Keratinocyte (primary cell): Measurements from ENCODE around the gene CTNND2.

Experiments used
- CTCF ChIP-seq, 3 experiments: IDR thresholded peaks in 1 of 3; conservative IDR thresholded peaks in 1 of 3; optimal IDR thresholded peaks in 1 of 3; 2 replicates in 2 of 3; 3 replicates in 1 of 3; pipeline versions ENCODE3 to v1.5.1; 2011; ENCODE audit warnings: low read length in 3 of 3, mild to moderate bottlenecking in 3 of 3, moderate library complexity in 2 of 3, control low read depth in 1 of 3, inconsistent platforms in 1 of 3; ENCODE audit not compliant: insufficient read depth in 2 of 3; ENCODE audit errors: extremely low read depth in 1 of 3
- EZH2 ChIP-seq: IDR thresholded peaks from one replicate; pipeline ENCODE4 v1.6.1; 2012; ENCODE audit warnings: inconsistent platforms, mild to moderate bottlenecking, low read length, moderate library complexity

DNA sequence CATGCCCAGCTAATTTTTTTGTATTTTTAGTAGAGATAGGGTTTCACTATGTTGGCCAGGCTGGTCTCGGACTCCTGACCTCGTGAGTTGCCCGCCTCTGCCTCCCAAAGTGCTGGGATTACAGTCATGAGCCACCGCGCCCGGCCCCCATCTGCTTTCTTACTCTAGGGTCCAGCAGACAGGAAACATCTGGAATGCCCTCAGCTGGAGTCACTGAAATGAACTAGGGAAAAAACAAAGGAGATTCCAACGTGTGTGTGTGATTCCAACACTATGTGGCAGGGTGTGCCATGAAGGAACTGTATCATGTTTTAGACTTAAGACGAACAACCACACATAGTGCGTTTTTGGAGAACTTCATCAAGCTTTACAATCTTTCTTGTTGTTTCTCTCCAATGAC lies 603.1 kb downstream of the CTNND2 start:
- TF ChIP-seq CTCF (optimal IDR thresholded peaks at IDR 0.05 in 1 of 3, IDR thresholded peaks at IDR 0.05 in 1 of 3, conservative IDR thresholded peaks at IDR 0.05 in 1 of 3; ENCODE audit: extremely low read depth in 1 of 3, insufficient read depth in 2 of 3, low read length in 3 of 3) (no peak), EZH2 (no peak)
